Stimulated activated CD4-positive, alpha-beta T cell treated with anti-CD3 and anti-CD28 coated beads, Interleukin-12 subunit alpha, Interleukin-12 subunit beta, amount 100 ng/mL, for 48 hours (primary cell): ENCODE results near the gene TREX2.

Source experiments
- DNase-seq, 3 donors: peaks; one replicate each; pipeline ENCODE4 v3.0.0-alpha.2; 2020; ENCODE audit warnings: low read depth in 2 of 3, low spot score in 1 of 3

The TREX2 gene

DNA sequence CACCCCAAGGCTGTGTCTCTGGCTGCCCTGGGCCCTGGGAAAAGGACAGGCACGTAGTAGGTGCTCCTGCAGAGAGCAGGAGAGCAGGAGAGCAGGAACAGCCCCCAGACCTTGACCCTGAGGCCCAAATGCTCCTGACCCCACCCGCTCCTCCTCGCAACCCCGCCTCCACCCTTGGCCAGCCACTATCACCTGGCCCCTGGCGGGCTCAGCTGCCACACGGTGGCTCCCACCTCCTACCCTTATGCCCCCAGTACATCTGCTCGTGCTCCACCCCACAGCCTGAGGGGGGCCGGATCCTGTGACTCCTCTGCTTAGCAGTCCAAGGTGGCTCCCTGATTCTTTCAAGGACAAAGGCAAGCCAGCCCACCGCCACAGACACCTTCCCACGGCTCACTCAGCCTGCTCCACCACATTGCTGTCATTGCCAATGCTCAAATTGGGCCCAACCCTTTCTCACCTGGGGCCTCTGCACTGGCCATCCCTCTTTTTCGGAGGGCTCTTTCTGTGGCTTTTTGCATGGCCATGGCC is 30.0 kb upstream of the TREX2 start:
- no peak for DNase-seq

DNA sequence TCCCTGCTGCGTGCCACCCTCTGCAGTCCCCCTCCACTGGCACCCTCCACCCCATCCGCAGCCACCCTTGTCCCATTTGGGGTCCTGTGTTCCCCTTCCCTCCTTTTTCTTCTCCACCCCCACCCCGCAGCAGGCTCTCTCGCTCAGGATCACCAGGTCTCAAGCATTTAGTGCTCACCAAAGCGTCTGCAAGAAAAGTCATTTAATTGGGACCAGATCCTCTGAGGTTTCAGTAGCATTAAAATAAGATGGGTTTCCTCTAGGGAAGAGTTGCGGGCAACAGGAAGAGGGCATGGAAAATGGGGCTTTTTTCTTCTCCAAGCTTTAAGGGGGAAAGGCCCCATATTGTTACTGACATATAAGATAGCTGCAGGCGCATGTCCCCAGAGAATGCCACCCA is 29.4 kb upstream of the TREX2 start:
- DNase-seq: no peak

DNA sequence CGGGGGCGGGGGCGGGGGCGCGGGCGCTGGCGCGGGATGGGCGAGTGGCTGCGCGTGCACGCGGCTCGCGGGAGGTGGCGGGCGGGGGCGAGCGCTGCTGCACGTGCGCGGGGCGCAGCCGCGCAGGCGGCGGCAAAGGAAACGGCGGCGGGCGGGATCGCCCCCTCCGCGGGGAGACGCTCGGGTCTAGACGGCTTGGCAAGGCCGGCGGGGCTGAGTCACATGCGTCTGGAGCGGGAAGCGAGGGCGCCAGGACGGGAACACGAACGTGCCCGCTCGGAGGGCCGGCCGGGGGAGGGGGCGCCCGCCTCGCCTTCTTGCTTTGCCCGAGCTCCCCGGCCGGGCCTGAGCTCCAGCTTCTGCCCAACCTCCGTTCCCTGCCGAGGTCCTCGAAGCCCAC is 28.9 kb upstream of the TREX2 start:
- peak in 1 of 3 donors; percentile 8 for DNase-seq

DNA sequence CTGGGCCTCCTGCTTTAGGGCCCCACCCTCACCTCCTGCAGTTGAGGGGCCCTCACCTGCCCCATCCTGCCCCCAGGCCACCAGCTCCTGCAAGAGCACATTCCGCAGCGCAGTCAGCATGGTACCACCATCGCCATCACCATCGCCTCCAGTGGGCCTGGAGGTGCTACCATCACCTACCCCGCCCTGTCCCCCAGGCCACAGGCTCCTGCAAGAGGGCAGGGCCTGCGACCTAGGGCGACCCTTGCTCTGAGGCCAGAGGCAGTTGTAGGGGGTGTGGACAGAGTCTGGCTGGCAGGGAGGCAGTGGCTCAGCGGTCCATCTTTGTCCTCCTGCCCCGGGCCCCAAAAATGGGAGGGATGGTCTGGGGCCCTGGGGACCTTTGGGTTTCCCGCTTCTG is 28.4 kb upstream of the TREX2 start:
- no peak for DNase-seq

DNA sequence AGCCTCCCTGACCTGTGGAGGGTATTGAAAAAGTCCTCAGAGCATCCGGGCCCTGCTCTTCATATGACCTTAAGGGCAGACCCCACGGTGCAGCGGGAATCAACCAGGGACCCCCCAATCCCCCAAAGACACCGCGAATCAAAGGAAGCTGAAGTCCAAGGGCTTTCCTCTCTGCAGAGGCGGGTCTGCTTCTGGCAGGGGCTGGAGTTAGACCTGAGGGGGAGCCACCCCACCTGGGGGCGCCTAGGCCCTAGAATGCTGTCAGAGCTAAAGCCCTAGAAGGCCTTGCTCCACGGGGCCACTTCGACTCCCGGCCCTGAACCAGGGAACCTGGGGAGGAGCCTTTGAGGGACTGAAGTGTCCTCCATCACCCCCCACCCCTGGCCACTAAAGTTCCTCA is 27.3 kb upstream of the TREX2 start:
- no peak for DNase-seq

DNA sequence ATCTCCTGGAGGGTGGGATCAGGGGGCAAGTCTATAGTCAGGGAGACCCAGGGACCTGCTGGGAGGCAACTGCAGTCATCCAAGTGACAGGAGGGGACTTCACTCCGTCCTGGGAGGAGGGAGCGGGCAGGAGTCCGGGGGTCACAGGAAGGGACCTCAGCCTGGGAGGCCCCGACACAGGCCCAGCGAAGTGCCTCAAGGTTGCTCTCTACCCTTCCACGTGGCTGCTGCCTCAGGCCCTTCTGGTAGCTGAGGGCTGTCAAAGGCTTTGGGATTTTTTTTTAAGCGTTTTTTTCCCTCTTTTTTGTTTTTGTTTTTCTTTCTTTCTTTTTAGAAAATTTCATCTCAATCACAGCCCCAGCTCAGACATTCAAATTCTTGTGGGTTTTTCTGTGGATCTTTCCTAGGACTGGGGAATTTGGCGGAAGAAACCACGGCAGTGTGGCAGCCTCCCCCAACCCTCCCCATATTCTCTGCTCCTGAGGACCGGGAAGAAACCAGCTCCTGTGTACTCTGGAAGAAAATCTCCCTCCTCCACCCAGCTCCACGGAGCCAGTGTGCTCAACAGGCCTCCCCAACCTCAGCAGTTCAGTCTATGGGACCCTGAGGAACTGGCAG is 25.9 kb upstream of the TREX2 start:
- DNase-seq: no peak

DNA sequence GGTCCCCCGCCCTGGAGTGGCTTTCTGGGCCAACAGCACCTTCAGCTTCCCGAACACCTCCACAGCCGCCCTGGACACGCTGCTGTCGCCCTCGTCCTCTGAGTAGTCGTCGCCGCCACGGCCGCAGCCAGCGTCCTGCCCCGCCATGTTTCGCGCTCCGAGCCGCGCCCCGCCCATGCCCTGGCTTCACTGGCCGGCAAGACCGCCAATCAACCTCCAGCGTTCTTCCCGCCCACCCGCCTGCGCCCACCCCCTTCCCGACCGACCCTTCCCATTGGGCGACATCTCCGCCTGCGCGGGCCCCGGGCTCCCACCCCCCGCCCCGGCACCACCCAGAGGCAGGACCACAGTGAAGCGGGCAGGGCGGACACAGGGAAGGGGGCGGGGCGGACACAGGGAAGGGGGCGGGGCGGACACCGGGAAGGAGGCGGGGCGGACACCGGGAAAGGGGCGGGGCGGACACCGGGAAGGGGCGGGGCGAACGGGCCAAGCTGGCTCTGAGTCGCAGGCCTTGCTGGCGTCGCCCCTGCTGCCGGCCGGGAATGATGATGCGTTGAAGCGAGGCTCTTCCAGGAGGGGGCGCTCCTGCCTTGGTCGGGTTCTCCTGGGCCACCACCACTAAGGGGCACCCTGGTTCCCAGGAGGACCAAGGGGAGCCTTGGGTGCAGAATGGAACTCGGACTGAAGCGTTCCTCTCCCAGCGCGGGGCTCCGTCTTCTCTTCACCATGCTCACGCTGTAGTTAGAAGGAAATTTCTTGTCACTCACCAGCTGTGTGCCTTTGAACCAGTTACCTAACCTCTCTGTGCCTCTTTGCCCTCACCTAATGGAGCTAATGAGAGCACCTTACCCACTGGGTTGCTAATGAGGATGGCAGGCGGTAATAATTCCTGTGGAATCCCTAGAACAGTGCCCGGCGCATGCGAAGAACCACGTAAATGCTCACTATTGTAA is 24.8 kb upstream of the TREX2 start, which contains the start of gene HAUS7:
HAUS7 (minus strand) TSS at position 166 of the 953 bp plus-strand sequence; CDS start at position 147, 19 bp downstream.
- DNase-seq: peak; percentile 76 to 82 (median 78)

DNA sequence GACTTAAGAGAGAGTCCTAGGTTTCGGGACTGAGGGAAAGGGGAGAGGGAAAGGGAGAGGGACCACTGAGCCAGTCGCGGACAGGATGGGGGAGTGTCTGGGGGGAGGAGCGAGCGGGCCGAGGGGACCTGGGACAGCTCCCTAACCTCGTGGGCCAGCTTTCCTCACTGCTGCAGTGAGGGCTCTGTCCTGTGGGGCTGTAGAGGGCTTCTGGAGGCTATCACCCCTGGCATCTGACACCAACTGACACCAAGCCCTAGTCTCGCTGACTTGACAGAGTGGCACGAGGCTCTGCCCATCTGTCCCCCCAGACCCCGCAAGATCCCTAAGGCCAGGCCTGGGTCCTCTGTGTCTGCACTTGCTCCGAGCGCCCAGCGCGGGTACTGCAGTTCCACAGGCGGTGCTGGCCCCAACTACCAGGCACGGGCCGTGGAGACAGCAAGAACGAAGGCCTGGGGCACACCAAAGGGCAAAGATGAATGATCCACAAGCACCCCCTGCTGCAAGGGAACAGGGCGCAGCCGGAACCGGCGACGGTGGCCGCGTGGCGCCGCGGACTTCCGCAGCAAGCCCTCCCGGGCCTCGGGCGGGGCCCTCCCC is 24.1 kb upstream of the TREX2 start:
- DNase-seq: peak in 2 of 3 donors; percentile 4 to 10

DNA sequence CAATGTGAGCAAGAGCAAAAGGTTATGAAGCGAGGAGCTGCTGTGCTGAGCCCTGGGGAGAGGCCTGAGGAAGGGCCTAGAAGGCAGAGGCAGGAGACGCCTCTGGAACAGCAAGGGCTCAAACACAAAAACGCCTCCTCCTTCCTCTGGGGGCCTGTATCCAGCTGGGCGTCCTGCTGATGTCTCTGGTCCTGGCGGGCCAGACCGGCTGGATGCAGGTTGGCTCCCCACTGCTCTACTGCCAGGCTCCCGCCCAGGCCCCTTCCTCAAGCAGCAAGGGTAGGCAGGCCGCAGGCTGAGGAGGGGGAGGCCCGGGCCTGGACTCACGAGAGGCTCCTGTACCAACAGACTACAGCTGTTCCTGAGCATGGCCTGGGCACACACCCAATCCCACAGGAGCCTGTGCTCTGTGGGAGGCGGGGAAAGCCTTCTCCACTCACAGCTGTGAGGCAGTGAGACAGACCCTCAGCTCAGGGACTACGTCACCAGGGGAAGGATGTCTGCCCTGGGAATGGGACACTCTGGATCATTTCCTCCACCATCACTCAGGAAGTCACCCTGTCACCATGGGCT is 22.2 kb upstream of the TREX2 start:
- DNase-seq: no peak

DNA sequence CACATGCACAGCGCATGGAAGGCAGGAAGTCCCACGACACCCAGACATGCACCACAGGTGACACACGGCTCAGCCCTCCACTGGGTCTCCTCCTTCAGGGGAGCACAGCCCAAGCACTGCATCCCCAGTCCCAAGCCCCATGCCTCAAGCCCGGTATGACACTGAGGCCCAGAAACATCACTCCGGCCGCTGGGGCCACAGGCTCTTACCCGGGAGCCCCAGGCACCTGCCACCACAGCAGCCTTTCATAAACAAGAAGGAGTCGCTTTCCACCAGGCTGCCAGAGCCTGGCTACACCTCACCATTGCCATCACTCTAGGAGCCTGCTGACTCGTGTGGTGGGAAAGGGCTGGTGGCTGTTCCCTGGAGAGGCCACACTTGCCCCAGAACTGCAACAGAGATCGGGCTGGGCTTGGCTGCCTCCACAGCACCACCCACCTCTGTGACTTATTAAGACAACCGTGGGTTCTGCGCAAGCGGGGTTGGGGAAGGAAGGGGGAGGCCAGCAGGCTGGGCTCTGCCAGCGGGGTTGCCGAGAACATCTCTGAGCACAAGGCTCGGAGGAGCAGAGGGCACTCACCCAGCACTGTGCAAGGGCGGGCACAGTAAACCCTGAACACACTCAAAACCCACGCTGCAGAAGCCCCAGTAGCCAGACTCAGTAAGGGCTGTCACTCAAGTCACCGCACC is 20.0 kb upstream of the TREX2 start:
- DNase-seq: no peak

DNA sequence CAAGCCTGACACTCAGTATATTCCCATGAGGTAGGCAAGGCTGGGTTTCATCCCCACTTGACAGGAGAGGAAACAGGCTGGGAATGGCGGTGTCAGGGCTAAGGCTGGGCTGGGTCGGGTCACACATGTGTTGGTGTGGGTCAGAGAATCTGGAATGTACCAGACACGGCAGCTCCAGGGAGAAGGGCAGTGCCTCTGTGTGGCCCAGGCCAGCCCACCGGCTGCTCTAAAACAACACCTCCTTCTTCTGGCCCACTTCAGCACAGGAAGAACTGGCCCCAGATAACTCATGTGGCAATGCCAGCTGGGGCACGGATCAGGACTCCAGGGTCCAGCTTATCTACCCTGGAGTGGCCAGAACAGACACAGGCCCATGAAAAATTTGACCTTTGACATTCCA is 18.3 kb upstream of the TREX2 start:
- no peak for DNase-seq

DNA sequence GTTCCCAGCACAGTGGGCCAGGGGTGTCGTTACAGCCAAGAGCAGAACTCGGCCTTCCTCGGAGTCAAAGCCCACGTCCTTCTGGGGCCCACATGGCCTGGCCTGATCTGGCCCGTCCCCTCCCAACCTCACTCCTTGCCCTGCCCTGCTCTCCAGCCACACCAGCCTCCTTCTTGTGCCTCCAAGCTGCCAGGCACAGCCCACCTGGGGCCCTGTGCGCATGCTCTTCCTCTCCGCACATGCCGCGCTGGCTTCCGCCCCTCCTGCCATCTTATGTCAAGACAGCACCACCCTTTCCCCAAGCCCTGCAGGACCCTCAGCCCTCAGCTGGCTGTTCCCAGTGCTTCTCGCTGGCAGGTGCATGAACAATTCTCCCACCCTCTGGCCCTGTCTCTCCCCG is 17.7 kb upstream of the TREX2 start:
- no peak for DNase-seq

DNA sequence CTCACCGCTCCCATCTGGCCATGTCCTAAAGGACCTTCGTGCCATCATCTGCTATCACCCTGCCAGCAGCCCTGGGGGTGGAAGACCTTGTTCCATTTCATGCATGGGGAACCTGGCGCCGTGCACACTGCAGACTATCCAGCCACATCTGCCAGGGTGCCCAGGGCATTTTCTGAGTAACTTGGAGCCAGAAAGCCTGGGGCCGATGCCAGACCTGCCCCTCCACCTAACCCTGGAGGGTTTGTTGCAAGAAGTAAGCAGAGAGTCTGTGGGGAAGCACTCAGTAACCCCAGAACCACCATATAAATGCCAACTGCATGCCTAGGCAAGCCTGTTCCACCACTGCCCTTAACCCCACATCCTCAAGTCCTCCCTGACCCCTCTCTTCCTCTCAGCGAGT is 17.2 kb upstream of the TREX2 start:
- DNase-seq: no peak

DNA sequence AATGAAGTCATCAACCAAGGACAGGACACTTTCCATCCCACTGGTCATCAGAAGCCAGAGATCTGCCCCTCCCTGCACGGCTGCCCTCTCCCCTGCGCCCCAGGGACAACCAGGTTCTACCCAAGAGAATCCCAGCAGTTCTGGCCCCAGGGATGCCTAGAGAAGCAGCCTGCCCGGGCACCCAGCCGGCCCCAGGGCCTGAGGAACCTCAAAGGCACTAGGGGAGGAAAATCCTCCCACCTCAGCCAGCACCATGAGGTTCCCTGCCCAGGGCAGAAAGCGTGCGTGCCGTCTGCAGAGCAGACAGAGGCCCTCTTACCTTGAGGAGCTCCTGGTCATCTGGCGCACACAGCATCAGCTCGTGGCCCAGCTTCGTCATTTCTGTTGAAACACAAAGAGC is 16.4 kb upstream of the TREX2 start:
- DNase-seq: no peak

DNA sequence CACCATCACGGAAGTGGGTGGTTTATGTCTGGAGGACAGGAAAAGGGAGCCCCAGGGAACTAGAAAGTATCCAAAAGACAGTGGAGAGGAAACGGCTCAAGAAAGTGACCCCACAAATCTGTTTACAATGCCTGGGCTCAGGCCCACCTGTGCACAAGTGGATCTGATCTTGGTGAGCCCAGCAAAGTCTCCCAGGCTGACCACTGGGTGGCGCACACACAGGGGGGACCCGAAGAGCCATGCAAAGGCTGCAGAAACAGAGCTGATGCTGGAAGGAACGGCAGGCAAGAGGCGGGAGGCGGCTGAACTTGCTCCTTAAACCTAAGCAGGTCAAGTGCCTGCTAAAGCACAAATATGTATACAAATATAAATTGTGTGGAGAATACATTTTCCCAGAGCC is 15.0 kb upstream of the TREX2 start:
- peak in 2 of 3 donors; percentile 23 to 30 for DNase-seq

DNA sequence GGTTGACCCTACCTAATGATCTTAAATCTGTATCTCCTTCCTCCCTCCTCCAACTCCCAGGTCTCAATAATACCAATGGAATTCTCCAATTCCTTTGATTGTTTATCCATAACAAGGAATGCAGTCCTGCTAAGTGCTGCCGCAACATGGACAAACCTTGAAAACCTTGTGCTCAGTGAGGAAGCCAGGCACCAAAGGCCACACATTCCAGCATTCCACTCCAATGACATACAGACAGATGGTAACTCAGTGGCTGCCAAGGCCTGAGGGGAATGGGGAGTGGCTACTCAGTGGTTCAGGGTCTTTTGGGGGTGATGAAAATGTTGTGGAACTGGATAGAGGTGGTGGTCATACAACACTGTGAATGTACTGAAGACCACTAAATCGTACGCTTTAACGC is 14.1 kb upstream of the TREX2 start:
- no peak for DNase-seq

DNA sequence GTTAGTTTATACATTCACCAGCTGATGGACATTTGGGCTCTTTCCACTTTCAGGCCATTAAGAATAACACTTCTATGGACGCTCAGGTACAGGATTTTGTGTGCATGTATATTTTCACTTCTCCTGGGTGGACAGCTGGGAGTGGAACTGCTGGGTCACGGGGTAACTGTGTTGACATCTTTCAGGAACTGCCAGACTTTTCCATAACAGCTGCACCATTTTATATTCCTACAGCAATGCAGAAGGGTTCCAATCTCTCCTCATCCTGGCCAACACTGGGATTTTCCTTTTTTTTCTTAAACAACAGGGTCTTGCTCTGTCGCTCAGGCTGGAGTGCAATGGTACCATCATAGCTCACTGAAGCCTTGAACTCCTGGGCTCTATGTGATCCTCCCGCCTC is 12.6 kb upstream of the TREX2 start:
- DNase-seq: no peak

DNA sequence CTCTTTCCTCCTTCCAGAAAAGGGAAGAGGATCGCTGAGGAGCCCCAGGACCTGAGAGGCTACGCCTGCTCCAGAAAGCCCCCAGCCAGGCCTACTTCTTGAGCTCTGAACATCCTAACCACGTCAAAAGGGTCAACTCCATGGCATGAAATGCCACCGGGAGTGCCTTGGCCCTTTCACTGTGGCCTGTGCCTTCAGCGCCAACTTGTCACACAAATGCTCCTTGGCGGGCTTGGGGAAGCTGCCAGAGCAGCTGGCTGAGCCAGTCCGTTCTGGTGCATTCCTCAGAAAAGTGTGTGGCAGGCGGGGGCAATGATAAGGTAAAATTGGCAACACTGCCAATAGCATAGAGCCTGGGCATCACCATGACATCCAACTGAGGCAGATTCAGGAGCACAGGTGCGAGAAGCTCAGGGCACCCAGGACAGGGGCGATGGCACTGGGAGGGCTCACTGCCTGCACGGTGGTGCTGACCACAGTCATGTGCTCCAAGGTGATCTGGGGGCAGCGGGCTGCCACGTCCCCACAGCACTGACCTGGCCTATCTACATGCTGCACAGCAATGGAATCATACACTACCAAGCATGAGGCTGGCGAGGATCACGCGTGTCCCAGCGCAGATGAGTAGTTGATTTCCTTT is 12.1 kb upstream of the TREX2 start:
- DNase-seq: no peak

DNA sequence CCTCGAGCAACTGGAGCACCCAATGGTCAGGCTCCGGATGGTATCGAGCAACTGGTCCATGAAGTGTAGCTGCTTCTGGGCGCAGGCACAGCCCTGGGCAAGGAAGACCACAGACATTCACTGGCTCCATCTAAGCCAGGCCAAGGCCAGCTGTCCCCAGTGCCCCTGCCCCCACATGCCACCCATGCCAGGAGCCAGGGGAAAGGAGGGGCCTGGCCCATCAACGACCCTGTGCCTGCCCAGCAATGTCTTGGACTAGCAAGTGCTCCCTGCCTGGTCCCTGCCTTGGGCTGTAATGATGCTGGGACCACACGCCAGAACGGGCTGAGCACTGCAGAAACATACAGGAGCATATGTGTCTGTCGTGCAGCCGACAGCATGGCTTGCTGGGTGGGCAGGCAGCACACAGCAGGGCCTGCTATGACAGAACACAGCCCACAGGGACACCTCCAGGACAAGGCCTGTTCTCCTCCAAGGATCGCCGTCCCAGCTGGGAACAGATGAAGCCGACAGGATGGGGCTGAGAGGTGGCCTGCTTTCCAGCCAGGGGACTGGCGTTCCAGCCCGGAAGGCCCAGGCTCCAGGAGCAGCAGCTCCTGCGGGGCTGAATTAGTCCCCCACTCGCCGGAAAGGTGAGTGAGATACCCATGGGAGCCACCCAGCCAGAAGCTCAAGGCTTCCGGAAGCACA is 11.4 kb upstream of the TREX2 start:
- no peak for DNase-seq

DNA sequence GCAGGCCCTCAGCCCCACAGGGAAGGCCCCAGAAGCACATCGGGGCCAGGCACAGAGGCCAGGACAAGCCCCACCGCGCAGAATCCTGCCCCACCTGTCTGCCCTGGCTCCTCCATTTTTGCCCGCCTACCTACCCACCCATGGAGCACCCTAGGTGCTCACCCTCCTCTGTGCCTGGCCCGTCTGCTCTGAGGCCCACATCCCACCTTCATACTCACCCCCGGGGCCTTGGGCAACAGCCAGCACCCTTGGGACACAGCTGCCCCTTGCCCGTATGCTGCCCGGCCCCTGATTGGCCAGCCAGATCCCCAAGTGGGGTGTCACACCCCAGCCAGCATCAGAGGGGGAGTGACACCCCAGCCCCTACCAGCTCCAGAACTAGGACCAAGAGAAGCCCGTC is 10.8 kb upstream of the TREX2 start:
- DNase-seq: no peak
